Epithelial cell of prostate (primary cell): Measurements from ENCODE around the gene NEUROD1.
"Not testable (repeated sequence)": the region's sequence is repeated elsewhere in the genome, so short reads cannot be mapped to it uniquely, and the experiment has no call there.

Experiments used
- DNase-seq: peaks from one replicate; pipeline ENCODE4 v3.0.0-alpha.2; 2011; ENCODE audit warnings: low read depth, low spot score
- H3K27ac ChIP-seq: fragments of 450-650 bp; 2 replicates; pipeline ENCODE4 v1.5.1; 2017; ENCODE audit warnings: mild to moderate bottlenecking

NEUROD1 gene

DNA sequence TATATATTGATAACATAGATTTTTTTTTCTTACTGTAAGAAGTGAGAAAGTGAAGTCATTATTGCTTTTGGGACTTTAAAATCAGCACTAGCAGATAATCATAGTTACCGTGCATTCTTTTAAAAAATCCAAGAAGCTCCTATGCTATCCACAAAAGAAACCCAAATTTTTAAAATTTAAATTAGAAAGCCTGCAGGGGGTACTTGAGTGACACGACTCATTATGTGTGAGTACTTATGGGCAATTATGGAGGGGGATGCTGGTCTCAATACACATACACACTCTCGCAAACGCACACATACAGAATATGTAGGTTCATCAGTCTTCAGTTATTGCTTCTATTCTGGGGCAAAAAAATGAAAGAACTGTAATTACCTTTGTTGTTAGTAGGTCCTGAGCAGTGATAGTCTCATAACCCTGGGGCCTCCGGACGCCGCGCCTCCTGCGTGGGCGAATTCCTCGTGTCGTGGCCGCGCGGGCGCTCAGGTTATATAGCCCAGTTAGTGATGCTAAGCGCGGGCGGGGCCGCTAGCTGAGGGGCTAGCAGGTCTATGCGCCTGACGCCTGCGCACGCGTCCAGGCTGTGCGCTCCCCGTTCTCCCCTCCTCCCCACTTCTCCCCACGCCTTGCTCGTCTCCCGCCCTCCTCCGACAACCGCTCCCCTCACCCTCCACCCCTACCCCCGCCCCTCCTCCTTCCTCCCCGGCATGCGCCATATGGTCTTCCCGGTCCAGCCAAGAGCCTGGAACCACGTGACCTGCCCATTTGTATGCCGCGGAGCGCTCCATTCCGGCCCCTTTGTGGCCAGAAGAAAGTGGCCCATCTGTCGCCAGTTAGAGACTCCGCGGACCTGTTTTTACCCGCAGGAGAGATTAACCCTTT is at the start of gene NEUROD1:
Gene NEUROD1, minus strand, starts transcription at position 463 of the 882 bp plus-strand sequence. CDS start 1,657 bp downstream, outside the sequence.
- no peak for DNase-seq
- no peak within 1 kb of the TSS for H3K27ac ChIP-seq

DNA sequence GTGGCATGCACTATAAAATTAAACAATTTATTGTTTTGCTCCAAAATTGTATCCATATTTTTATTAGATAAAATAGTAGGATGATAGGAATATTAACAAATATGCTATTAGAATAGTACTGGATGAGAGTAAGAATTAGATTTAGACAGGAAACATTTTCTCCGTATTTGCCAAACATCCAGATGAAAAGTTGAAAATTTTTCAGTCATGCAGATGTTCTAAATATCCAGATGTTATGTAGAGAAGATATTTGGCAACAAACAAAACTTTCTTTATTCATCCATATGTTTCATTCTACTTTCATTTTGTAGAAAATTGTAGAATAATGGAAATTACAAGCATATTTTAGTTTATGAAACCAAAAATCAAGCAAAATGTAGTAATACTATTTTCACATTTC is 45.2 kb upstream of the NEUROD1 start:
- no peak for DNase-seq
- H3K27ac ChIP-seq = no peak overlapping the region

DNA sequence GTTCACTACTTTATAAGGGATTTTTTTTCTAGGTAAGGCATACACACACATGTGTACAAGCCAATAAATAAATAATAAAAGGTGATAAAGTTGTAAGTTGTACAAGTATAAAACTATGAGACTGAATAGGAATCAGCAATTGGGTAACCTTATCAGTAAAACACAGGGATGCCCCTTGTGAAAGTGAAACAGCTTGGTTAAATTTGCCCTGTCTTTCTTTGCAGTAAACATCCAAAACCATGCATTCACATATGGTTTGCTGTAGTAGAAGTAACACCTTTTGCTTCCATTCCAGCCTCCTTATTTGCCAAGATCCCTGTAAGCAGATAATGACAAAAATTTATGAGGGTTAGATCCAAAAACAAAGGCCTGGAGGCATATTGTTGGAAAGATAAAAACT is 44.3 kb upstream of the NEUROD1 start:
- no peak for DNase-seq
- no peak overlapping the region for H3K27ac ChIP-seq

DNA sequence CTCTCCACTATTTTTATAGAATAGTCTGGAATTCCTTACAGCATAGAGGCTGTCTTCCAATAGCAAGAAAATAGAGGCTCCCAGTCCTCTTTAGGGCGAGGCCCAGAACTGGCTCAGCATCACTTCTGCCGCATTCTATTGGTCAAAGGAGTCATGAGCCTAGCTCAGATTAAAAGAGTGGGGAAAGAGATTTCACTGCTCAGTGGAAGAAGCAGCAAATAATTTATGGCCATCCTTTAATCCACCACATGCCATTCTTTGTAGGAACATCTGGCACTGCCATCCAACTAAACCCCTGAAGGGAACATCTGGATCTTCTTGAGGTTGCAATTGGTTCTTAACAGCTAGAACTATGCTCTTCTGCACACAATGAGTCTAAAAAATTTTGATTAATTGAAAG is 43.4 kb upstream of the NEUROD1 start:
- no peak for DNase-seq
- H3K27ac ChIP-seq = no peak overlapping the region

DNA sequence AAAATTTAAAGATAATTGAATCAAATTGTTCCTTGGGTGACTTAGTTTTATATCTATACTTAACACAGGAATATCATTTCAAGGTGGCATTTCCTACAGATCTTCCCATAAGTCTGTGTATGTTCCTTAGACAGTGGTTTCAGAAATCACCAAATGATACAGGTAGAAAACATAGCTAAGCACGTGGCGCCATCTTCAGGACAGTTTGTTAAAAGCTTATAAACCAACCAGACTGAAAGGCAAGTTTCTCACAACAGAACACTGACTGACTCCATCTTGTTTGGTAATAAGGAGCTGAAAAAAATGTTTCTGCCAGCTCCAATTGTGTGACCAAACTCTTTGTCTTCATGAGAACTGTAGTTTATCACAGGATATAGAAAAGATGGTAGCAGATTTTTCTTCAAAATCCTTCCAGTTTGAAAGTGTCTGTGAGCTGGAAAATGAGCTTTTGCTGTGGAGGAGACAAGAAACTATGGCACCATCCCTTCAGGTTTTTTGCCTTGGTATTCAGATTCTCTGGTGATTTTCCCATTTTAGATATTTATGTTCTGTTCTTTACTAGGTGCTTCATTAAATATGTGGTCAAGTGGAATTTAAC is 34.8 kb upstream of the NEUROD1 start:
- peak; percentile 12 for DNase-seq
- no peak overlapping the region for H3K27ac ChIP-seq

DNA sequence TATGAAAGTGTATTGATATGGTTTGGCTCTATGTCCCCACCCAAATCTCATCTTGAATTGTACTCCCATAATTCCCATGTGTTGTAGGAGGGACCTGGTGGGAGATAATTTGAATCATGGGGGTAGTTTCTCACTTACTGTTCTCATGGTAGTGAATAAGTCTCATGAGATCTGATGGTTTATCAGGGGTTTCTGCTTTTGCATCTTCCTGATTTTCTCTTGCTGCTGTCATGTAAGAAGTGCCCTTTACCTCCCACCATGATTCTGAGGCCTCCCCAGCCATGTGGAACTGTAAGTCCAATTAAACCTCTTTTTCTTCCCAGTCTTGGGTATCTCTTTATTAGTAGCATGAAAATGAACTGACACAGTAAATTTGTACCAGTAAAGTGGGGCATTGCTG is 30.7 kb upstream of the NEUROD1 start:
- not testable (repeated sequence) for H3K27ac ChIP-seq, DNase-seq

DNA sequence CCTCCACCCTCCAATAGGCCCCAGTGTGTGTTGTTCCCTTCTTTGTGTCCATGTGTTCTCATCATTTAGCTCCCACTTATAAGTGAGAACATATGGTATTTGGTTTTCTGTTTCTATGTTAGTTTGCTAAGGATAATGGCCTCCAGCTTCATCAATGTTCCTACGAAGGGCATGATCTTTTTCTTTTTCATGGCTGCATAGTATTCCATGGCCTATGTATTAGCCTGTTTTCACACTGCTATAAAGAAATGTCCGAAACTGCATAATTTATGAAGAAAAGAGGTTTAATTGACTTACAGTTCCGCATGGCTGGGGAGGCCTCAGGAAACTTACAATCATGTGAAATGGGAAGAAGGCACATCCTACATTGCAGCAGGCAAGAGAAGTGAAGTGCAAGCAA is 22.2 kb upstream of the NEUROD1 start:
- not testable (repeated sequence) for DNase-seq

DNA sequence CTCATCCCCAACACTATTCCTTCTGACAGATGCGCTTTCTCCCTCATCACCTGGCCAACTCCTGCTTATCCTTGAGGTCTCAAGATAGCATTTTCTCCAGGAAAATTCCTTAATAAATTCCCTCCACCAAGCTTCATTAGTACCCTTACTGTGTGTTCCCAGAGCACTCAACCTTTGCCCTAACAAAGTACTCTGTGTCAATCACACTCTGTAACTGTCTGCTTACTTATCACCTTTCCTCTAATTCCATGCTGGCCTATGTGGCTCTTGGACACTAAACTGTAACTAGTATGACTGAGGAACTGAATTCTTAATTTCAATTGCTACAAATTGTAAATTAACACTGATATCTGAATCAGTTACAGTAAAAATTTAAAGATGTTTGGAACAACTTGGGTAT is 17.9 kb upstream of the NEUROD1 start:
- no peak overlapping the region for H3K27ac ChIP-seq
- DNase-seq = no peak

More for the DNA sequence above, 22.2 kb upstream of the NEUROD1 start:
- H3K27ac ChIP-seq = not testable (repeated sequence)

DNA sequence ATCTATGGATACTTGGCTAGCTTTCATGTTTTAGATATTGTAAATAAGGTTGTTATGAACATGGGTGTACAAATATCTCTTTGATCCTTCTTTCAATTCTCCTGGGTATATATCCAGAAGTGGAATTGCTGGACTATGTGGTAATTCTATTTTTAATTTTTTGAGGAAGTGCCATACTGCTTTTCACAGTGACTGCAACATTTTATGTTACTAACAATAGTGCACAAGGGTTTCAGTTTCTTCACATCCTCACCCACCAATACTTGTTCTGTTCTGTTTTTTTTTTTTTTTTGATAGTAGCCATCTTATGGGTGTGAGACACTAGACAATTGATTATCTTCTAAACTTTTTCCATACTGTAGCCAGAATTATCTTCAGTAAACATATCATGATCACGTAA is 17.3 kb upstream of the NEUROD1 start:
- H3K27ac ChIP-seq = no peak overlapping the region
- no peak for DNase-seq

DNA sequence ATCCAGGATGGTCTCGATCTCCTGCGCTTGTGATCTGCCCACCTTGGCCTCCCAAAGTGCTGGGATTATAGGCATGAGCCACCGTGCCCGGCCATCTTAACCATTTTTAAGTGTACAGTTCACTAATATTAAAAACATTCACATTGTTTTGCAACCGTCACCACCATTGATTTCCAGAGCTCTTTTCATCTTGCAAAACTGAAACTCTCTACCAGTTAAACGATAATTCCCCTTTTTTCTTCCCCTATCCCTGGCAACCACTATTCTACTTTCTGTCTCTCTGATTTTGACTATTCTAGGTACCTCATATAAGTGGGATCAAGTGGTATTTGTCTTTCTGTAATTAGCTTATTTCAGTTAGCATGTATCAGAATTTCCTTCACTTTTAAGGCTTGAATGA is 16.8 kb upstream of the NEUROD1 start:
- no peak overlapping the region for H3K27ac ChIP-seq
- no peak for DNase-seq

DNA sequence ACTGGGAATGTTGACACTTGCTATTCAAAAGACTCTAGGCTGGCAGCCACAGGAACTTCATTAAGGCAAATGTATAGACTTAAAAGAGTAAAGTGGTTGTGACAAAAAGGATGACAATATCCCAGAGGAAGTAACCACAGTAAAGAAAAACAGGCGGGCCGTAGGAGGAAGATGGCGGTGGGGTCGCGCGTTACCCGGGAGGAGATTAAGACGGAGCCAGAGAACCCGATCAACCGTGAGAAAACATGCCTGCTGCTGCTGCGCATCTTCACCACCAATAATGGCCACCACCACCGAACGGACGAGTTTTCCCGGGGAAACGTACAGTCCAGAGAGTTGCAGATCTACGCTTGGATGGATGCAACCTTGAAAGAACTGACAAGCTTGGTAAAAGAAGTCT is 14.0 kb upstream of the NEUROD1 start:
- DNase-seq = no peak
- H3K27ac ChIP-seq = no peak overlapping the region

DNA sequence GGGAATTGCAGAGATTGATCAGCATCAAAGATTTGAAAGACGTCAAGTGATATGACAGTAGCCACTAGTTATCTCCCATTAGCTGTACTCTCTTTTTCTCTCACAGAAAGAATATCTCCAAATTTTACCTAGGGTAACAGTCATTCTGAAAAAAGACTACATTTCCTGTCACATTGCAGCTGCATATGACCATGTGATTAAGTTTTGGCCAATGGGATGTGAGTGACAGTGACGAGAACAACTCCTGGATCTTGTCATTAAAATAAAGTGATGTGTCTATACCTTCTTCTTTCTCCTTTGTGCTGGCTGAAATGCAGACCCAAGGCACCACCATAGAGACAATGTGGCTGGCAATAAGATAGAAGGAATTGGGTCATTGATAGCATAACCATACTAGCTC is 10.5 kb upstream of the NEUROD1 start:
- DNase-seq = no peak
- H3K27ac ChIP-seq = no peak overlapping the region

DNA sequence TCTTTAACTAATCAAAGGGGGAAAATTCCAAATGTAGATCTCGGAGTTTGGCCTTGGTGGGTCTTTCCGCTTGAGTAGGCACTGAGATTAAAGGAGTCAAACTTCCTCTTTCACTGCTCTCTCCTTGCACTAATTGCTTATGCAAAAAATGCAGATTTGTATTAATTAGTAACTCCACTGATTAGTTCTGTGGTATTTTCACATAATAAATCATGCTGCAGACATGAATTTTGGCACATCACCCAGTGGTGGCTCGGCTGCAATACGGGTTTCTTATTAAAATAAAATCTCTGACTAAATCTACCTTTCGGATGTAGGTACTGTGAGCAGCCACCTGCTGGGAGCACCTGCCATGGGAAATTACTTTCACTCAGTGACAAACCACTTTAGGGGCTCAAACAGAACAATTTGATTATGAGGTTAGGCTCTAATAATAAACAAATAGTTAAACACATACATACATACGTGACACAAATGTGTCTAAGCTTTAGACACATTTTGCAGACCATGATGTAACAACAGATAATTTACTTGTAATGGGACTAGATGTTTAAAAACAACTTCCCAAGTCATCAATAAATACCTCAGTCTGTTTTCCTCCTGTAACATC is 6.4 kb upstream of the NEUROD1 start:
- no peak overlapping the region for H3K27ac ChIP-seq
- no peak for DNase-seq

DNA sequence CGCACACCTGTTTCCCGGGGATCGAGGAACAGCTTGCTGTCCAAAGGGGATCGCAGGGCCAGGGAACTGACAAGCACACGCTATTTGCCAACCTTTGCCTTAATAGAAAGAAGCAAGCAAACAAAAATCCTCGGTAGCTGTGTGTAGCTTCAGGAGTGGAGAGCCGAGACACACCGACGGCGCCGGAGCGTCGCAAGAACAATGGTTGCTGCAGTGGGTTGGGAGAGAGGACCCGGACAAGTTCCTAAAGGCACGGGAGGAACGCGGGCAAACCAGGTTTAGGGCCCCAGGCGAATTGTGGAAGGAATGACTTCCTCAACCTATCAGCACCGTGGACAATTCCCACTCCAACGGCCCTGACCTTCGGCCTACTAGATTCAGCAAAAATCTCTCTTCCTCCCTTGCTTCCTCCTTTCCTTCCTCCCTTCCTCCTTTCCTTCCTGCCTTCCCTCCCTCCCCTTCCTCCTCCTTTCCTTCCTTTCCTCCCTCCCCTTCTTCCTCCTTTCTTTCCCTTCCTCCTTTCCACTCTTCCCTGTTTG is 4.9 kb upstream of the NEUROD1 start:
- no peak for DNase-seq
- H3K27ac ChIP-seq = no peak overlapping the region

DNA sequence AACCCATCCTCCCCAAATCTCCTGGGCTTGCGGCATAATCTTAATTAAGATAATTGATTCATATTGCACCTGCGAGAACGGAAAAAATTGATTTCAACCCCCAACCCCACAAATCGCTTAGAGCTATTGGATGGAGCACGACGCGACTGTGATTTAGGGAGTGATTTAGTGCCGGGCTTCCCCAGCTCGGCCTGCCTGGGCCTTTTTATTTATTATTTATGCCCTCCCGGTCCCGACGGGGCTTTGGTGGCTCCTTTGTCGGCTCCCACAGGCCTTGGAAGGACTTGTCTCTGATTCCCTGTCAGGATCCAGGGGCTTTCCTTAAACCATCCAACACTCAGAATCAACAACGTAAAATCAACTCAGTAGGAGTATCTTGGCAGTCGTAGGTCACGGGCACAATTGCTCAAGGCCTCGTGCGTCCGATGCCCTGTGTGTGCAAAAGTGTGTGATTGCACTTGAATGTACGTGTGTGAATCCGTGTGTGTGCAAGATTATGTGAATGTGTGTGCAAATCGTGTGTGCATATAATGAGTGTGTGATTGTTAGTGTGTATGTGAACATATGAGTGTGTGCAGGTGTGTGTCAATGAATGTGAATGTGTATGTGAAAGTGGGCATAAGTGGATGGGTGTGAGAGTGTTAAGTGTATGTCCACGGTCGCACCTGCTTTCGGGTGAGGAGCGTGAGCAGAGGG is 4.3 kb upstream of the NEUROD1 start:
- no peak for DNase-seq

DNA sequence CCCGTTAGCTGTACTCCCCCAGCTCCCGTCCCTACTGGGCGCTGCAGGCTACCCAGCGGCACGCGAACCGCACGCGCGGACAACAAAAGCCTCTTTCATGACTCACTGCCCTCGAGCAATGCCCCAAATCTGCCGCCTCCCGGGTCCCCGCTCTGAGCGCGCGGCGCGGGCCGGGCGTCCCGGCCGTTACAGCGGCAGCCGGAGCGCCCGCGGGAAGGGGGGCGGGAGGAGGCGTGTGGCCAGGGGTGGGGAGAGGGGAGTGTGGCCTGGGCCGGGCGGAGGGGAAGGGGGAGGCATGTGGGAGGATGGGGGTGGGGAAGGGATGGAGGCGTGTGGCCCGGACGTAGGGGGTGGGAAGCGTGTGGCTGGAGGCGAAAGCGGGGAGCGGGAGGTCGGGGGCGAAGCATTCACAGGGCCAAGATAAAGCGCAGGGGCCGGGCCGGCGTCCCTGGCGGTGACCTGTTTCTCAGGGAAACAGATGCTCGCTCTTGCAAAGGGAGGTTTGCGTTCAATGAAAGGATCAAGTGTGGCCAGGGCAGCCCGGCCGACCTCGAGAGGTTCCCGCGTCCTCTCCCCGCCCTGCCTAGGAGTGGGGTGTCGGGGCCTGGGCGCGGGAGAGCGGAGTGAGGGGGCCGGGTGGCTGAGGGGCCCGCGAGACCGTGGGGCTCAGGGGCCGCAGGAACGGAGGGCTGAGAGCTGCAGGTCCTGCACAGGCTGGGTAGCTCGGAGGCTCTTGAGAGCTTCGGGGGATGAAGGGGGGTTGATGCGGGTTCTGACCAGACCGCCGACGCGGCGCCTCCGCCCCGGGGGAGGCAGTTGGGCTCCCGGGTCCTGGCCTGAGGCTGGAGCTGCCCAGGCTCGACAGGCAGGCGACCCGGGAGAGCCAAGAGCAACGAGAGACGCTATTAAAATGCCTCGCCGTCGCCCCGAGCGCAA is 3.5 kb upstream of the NEUROD1 start:
- H3K27ac ChIP-seq = no peak overlapping the region
- DNase-seq = no peak

More for the DNA sequence above, 4.3 kb upstream of the NEUROD1 start:
- no peak overlapping the region for H3K27ac ChIP-seq

DNA sequence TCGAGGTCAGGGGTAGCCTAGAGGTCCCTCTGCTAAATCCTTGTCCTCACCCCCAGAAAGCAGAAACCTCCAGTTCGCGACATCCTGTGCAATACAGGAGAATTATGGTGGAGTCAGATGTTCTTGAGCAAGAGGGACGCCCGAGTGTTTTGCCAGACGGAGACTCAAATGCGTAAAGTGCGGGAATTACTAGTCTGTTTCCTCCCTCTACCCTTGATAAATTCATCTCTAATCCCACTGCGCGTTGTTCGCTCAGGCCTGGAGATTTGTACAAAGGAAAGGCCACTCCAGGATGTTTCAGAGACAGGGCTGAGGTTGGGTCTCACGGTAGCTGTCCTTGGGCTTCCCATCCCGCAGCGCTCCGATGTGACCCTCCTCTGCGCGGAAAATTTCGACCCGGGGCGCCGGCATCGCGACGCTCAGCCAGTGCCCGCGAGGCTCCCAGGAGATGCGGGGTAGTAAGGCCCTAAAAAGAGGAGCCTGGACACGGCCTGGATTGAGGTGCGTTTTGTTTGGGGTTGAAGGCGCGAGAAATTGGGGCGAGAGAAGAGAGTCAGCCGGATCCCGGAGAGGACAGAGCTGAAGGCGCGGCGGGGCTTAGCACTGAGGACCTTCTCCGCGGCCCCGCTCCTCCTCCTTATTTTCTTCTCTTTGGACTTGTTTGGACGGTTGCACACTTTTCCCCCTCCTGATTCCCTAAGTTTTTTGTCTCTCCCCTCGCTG is 2.6 kb upstream of the NEUROD1 start:
- DNase-seq = no peak
- H3K27ac ChIP-seq = no peak overlapping the region

DNA sequence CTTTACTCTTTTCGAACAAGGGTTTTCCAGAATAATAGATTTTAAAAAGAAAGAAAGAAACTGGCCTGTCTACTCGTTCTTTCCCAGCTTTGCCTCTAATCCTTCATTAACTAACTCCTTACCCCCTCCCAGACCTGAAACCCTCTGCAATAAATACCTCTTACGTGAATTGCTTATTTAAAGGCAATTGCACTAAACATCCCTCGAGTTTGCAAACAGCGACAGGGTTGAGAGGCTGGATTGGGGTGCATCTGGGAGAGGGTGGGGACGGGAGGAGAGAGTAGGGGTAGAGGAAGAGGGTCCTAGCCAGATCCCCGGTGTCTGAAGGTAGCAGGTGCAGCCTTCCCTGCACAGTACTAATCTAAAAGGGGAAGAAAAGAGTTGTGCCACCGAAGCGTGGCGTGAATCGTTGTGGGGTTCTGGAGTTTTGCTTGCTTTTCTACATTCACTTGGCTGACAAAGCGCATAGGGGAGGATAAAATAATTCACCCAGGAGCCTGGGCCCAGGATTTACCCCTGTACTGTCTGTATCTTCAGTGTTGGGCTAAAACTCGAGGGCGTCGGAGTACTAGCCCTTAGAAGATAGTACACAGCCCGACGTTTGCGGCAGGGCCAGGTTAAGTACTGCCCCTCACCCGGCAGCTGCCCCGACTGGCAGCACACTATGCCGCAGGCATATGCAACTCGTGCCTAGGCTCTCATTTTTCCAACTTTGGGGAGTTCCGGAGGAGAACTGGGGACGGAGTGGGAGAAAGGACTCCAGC is 1.9 kb upstream of the NEUROD1 start:
- no peak for DNase-seq

More for the DNA sequence above, 1.9 kb upstream of the NEUROD1 start:
- no peak overlapping the region for H3K27ac ChIP-seq
